H9 (cell line): ENCODE measurements around the gene ADCY5. TPM values are rescaled to one million over a fixed set of nuclear protein-coding genes. Genes with fewer than 3 reads are reported as not detected.

Experiments used
- DNase-seq: peaks from one replicate; pipeline ENCODE4 v3.0.0-alpha.2; 2017
- H2AFZ ChIP-seq: one replicate; pipeline ENCODE4 v1.6.1; 2013; ENCODE audit warnings: mild to moderate bottlenecking, low read length, control low read depth, moderate library complexity
- H2AK5ac ChIP-seq: 2 replicates; pipeline ENCODE4 v1.6.1; 2013; ENCODE audit warnings: low read length, control low read depth, mixed read lengths; ENCODE audit not compliant: insufficient read length
- H2BK120ac ChIP-seq: one replicate; pipeline ENCODE4 v1.6.1; 2013; ENCODE audit warnings: low read depth, mild to moderate bottlenecking, low read length, control low read depth, inconsistent platforms; ENCODE audit not compliant: poor library complexity, severe bottlenecking
- H2BK12ac ChIP-seq: 2 replicates; pipeline ENCODE4 v1.6.1; 2013; ENCODE audit warnings: low read length, control low read depth, mixed read lengths, low read depth; ENCODE audit not compliant: insufficient read length
- H2BK15ac ChIP-seq: 2 replicates; pipeline ENCODE4 v1.6.1; 2013; ENCODE audit warnings: low read depth, low read length, control low read depth
- H2BK20ac ChIP-seq: one replicate; pipeline ENCODE4 v1.6.1; 2013; ENCODE audit warnings: low read depth, mild to moderate bottlenecking, low read length, control low read depth, inconsistent platforms; ENCODE audit not compliant: poor library complexity, severe bottlenecking
- H2BK5ac ChIP-seq: 2 replicates; pipeline ENCODE4 v1.6.1; 2013; ENCODE audit warnings: low read length, control low read depth, mixed read lengths; ENCODE audit not compliant: insufficient read length
- H3K14ac ChIP-seq: 2 replicates; pipeline ENCODE4 v1.6.1; 2013; ENCODE audit warnings: low read length, control low read depth; ENCODE audit not compliant: insufficient read depth
- H3K18ac ChIP-seq: 2 replicates; pipeline ENCODE4 v1.6.1; 2013; ENCODE audit warnings: low read depth, mild to moderate bottlenecking, mixed read lengths, low read length, control low read depth; ENCODE audit not compliant: insufficient read length
- H3K23ac ChIP-seq: 2 replicates; pipeline ENCODE4 v1.6.1; 2013; ENCODE audit warnings: low read length, control low read depth, mixed read lengths, low read depth; ENCODE audit not compliant: insufficient read length
- H3K23me2 ChIP-seq: 2 replicates; pipeline ENCODE4 v1.6.1; 2013; ENCODE audit warnings: low read depth, mild to moderate bottlenecking, mixed read lengths, low read length, control low read depth; ENCODE audit not compliant: insufficient read length, poor library complexity, severe bottlenecking
- H3K27ac ChIP-seq: 2 replicates; pipeline ENCODE4 v1.5.1; 2013; ENCODE audit warnings: low read length, control low read depth, mixed read lengths, low read depth; ENCODE audit not compliant: insufficient read length
- H3K27me3 ChIP-seq: 2 replicates; pipeline ENCODE4 v1.6.1; 2013; ENCODE audit warnings: low read length, control low read depth, inconsistent platforms; ENCODE audit not compliant: insufficient read depth
- H3K4ac ChIP-seq: 2 replicates; pipeline ENCODE4 v1.6.1; 2013; ENCODE audit warnings: low read depth, mild to moderate bottlenecking, control low read depth, inconsistent platforms, low read length, moderate library complexity
- H3K4me1 ChIP-seq: 2 replicates; pipeline ENCODE4 v1.6.1; 2013; ENCODE audit warnings: low read length, control low read depth, inconsistent platforms; ENCODE audit not compliant: insufficient read depth
- H3K4me2 ChIP-seq: 2 replicates; pipeline ENCODE4 v1.6.1; 2013; ENCODE audit warnings: low read length, control low read depth, mixed read lengths; ENCODE audit not compliant: insufficient read length, insufficient read depth
- H3K56ac ChIP-seq: 2 replicates; pipeline ENCODE4 v1.6.1; 2013; ENCODE audit warnings: low read depth, mild to moderate bottlenecking, mixed read lengths, low read length, control low read depth; ENCODE audit not compliant: insufficient read length
- H3K79me1 ChIP-seq: 2 replicates; pipeline ENCODE4 v1.6.1; 2013; ENCODE audit warnings: low read depth, mild to moderate bottlenecking, moderate library complexity, low read length, control low read depth, inconsistent platforms; ENCODE audit not compliant: insufficient read depth, poor library complexity, severe bottlenecking
- H3K79me2 ChIP-seq: 2 replicates; pipeline ENCODE4 v1.6.1; 2013; ENCODE audit warnings: low read length, control low read depth, inconsistent platforms; ENCODE audit not compliant: insufficient read depth
- H3K9ac ChIP-seq: 2 replicates; pipeline ENCODE4 v1.6.1; 2013; ENCODE audit warnings: low read length, control low read depth, mixed read lengths; ENCODE audit not compliant: insufficient read length; ENCODE audit errors: extremely low read depth
- H3K9me3 ChIP-seq: one replicate; pipeline ENCODE4 v1.6.1; 2013; ENCODE audit warnings: low read depth, low read length, inconsistent platforms; ENCODE audit not compliant: control insufficient read depth
- H3T11ph ChIP-seq: one replicate; pipeline ENCODE4 v1.6.1; 2013; ENCODE audit warnings: mild to moderate bottlenecking, low read length, control low read depth, inconsistent platforms
- H4K20me1 ChIP-seq: one replicate; pipeline ENCODE4 v1.6.1; 2013; ENCODE audit not compliant: control insufficient read depth, insufficient read length, insufficient read depth
- H4K5ac ChIP-seq: 2 replicates; pipeline ENCODE4 v1.6.1; 2013; ENCODE audit warnings: low read depth, mild to moderate bottlenecking, mixed read lengths, low read length, control low read depth; ENCODE audit not compliant: insufficient read length
- H4K8ac ChIP-seq: replicated peaks from 2 replicates; pipeline ENCODE4 v1.6.1; 2013; ENCODE audit warnings: low read length, control low read depth, mixed read lengths, low read depth; ENCODE audit not compliant: insufficient read length
- H4K91ac ChIP-seq: 2 replicates; pipeline ENCODE4 v1.6.1; 2013; ENCODE audit warnings: low read depth, mild to moderate bottlenecking, moderate library complexity, mixed read lengths, low read length, control low read depth; ENCODE audit not compliant: insufficient read length
- H3K27ac Mint-ChIP-seq, 3 experiments: 2 replicates in 2 of 3; 3 replicates in 1 of 3; pipeline ENCODE4 v1.8.0; 2020 to 2021; ENCODE audit warnings: mixed read lengths in 3 of 3, mild to moderate bottlenecking in 1 of 3, moderate library complexity in 1 of 3
- H3K27me3 Mint-ChIP-seq: 2 replicates; pipeline ENCODE4 v1.8.0; 2021; ENCODE audit warnings: low read depth, mild to moderate bottlenecking, moderate library complexity, mixed read lengths
- H3K36me3 Mint-ChIP-seq, 3 experiments: 2 replicates in 2 of 3; 3 replicates in 1 of 3; pipeline ENCODE4 v1.8.0; 2020 to 2021; ENCODE audit warnings: low read depth in 3 of 3, mixed read lengths in 3 of 3; ENCODE audit not compliant: insufficient read depth in 1 of 3
- H3K4me1 Mint-ChIP-seq, 2 experiments: 2 replicates each; pipeline ENCODE4 v1.8.0; 2020; ENCODE audit warnings: mixed read lengths in 2 of 2
- H3K4me3 Mint-ChIP-seq, 2 experiments: 2 replicates in 1 of 2; 3 replicates in 1 of 2; pipeline ENCODE4 v1.8.0; 2020 to 2021; ENCODE audit warnings: mild to moderate bottlenecking in 2 of 2, mixed read lengths in 2 of 2, moderate library complexity in 1 of 2
- H3K9me3 Mint-ChIP-seq, 2 experiments: 2 replicates in 1 of 2; 3 replicates in 1 of 2; pipeline ENCODE4 v1.8.0; 2020; ENCODE audit warnings: mild to moderate bottlenecking in 2 of 2, mixed read lengths in 2 of 2, moderate library complexity in 1 of 2
- WGBS: extraction: QIAGEN DNeasy Blood & Tissue Kit; methylation state at CpG from one replicate; pipeline ENCODE4 v1.1.7; 2013; ENCODE audit warnings: missing lambda C conversion rate, low lambda C conversion rate, mixed read lengths; ENCODE audit not compliant: insufficient read length; ENCODE audit errors: extremely low coverage; 5-methylcytosine and 5-hydroxymethylcytosine counted together
- total RNA-seq: library from RNA; stranded (reverse); gene quantifications from 2 replicates; pipeline ENCODE4 v1.2.1, GENCODE V29; 2021
- TF ChIP-seq, protein P1 (sequence below): fragments of 200-600 bp; sonication (generic); conservative IDR thresholded peaks from 3 replicates; pipeline ENCODE4 v1.8.0; 2021; ENCODE audit warnings: antibody characterized with exemption, mild to moderate bottlenecking

Gene ADCY5
- total RNA-seq, 1 experiment from 2014 or later: 5.0 TPM

- Histone ChIP-seq H3K23ac (no peak overlapping the region), H3K9ac (no peak overlapping the region), H2BK15ac (no peak overlapping the region), H2AFZ (no peak overlapping the region), H3K4me1 (no peaks in the 10 kb centered on the region), H4K20me1 (no peaks in the 10 kb centered on the region), H2BK12ac (no peak overlapping the region), H3K27ac (no peak overlapping the region), H3K79me1 (no peaks in the 10 kb centered on the region), H3K9me3 (no peaks in the 10 kb centered on the region), H4K8ac (no peak overlapping the region), H3K14ac (no peak overlapping the region), H2BK5ac (no peak overlapping the region), H3K56ac (no peak overlapping the region), H2BK20ac (no peak overlapping the region), H2AK5ac (no peak overlapping the region), H4K91ac (no peak overlapping the region), H3K23me2 (no peaks in the 10 kb centered on the region), H4K5ac (no peak overlapping the region), H3K4ac (no peak overlapping the region), H3T11ph (no peak overlapping the region), H3K18ac (no peak overlapping the region), H3K4me2 (no peak overlapping the region), H3K79me2 (no peaks in the 10 kb centered on the region), H3K27me3 (no peaks in the 10 kb centered on the region), H2BK120ac (no peak overlapping the region)
- Mint-ChIP-seq H3K9me3 (no peaks in the 10 kb centered on the region; a peak in 1 of 5 replicates), H3K4me3 (no peak overlapping the region), H3K27me3 (no peaks in the 10 kb centered on the region), H3K27ac (no peak overlapping the region), H3K36me3 (peaks cover 22 to 35% (median 34%) of the 10 kb centered on the region in 3 experiments), H3K4me1 (peaks cover 0 to 5% of the 10 kb centered on the region in 2 experiments; a peak in 1 of 4 replicates)
- DNase-seq: peak; percentile 17
- TF ChIP-seq, protein P1, sequence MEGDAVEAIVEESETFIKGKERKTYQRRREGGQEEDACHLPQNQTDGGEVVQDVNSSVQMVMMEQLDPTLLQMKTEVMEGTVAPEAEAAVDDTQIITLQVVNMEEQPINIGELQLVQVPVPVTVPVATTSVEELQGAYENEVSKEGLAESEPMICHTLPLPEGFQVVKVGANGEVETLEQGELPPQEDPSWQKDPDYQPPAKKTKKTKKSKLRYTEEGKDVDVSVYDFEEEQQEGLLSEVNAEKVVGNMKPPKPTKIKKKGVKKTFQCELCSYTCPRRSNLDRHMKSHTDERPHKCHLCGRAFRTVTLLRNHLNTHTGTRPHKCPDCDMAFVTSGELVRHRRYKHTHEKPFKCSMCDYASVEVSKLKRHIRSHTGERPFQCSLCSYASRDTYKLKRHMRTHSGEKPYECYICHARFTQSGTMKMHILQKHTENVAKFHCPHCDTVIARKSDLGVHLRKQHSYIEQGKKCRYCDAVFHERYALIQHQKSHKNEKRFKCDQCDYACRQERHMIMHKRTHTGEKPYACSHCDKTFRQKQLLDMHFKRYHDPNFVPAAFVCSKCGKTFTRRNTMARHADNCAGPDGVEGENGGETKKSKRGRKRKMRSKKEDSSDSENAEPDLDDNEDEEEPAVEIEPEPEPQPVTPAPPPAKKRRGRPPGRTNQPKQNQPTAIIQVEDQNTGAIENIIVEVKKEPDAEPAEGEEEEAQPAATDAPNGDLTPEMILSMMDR: no peak
- no CpG with 5 or more reads among the region's 20 CpGs for WGBS
These were observed 159.3 kb downstream of the ADCY5 start for GRCh38 chr3:123289391-123290106.
